NCI-H2107 (cell line): ENCODE measurements around the gene GNG8.

ENCODE experiments used
- DNase-seq: peaks from one replicate; lab custom pipeline; 2025; lab: John Stamatoyannopoulos, UW

The GNG8 gene

GRCh38 chr19:46602392-46603194 lies 33.4 kb downstream of the GNG8 start:
- no peak for DNase-seq

- no peak for DNase-seq
Measured at GRCh38 chr19:46601318-46602224, 34.4 kb downstream of the GNG8 start, which contains the start of gene CALM3. TSS of gene CALM3 (plus strand) at chr19:46601330. CDS start at chr19:46601435, 105 bp downstream.

- DNase-seq, result peak; percentile 92
Measured at GRCh38 chr19:46600384-46601317, 35.4 kb downstream of the GNG8 start.

- no peak for DNase-seq
Measured at GRCh38 chr19:46599716-46600373, 36.2 kb downstream of the GNG8 start.

GRCh38 chr19:46598372-46598917 lies 37.6 kb downstream of the GNG8 start:
- no peak for DNase-seq

GRCh38 chr19:46596008-46596407 lies 40.0 kb downstream of the GNG8 start:
- DNase-seq, result no peak

GRCh38 chr19:46591870-46592269 lies 44.1 kb downstream of the GNG8 start:
- no peak for DNase-seq

- DNase-seq, result no peak
Measured at GRCh38 chr19:46591254-46591653, 44.7 kb downstream of the GNG8 start.

- DNase-seq, result no peak
Measured at GRCh38 chr19:46587861-46588260, 48.1 kb downstream of the GNG8 start.

GRCh38 chr19:46586294-46586693 lies 49.7 kb downstream of the GNG8 start:
- no peak for DNase-seq

GRCh38 chr19:46585539-46585938 lies 50.5 kb downstream of the GNG8 start:
- no peak for DNase-seq
